Measurements from ENCODE around the gene ELF1.
A peak's percentile ranks its signal among the peaks of the same experiment; 100 is the strongest.
"Not testable (repeated sequence)": the region's sequence is repeated elsewhere in the genome, so short reads cannot be mapped to it uniquely, and the experiment has no call there.

ELF1 gene

DNA sequence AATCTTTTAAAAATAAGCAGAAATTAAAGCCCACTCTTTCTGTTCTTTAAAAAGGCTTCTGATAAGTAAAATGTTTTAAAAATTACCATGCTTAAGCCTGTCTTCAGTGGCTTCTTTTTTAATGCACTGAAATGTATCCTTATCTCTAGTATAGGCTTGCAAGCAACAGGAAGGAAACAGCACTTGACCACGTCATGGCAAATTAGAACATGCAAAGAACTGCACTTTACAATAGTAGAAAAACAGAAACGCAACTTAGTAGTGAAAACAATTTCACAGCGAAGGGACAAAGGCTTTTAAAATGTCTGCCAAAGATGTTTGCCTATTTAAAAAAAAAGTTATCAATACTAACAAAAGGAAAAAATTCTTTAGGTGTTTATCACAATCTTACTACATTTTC, 36.3 kb downstream of the ELF1 start:
- peak; percentile 51 for DNase-seq (ENCODE audit: low read depth)

DNA sequence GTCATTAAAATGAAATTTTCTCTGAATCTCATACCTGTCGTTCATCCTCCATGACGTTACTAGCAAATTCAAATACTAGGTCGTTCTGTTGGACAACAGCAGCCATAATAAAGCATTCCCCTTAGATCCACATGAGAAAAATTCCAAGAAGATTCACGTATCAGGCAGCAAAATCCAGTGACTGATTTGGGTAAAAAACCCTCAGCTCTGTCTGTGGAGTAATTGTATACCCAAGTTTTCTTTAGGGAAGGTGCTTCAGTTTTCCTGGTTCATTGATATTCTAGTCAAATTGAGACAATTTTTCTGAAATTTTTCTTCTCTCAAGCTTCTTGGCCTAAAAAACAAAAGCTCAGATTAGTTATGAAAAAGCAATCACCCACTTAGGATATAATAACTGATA, 37.2 kb downstream of the ELF1 start:
- no peak for DNase-seq (ENCODE audit: low read depth)

- DNase-seq (ENCODE audit: low read depth) = no peak
These were observed 37.8 kb downstream of the ELF1 start for GRCh38 chr13:40981361-40981760.

DNA sequence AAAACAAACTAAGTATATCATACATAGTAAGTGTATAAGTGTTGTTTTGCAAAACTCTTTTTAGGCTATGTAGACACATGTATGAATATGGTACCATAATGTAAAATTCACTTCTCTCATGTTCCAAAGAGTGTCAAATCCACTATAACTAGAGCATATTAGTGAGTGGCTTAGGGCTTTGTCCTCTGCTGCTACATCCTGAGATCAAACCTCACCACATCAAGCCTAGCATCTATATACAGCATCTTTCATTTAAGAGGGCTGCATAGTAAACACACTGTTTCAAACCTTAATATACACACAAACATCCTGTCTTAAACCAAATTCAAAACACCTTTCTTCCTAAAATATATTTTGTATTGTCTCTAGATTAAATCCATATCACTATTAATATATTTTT, 38.7 kb downstream of the ELF1 start:
- no peak for DNase-seq (ENCODE audit: low read depth)

DNA sequence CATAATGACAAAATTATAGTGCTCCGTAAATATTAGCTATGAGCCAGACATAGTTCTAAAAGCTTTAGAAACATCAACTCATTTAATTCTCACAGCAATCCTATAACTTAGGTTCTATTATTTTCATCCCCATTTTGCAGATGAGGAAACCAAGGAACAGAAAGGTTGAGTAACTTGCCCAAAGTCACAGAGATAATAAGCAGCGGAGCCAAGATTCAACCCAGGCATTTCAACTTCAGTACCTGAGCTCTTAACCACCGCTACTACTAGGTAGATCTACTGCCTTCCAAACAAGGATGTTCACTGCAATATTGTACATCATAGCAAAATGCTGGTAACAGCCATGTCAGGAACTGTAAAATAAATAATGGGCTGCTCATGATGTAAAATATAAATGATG, 39.9 kb downstream of the ELF1 start:
- no peak for DNase-seq (ENCODE audit: low read depth)

DNA sequence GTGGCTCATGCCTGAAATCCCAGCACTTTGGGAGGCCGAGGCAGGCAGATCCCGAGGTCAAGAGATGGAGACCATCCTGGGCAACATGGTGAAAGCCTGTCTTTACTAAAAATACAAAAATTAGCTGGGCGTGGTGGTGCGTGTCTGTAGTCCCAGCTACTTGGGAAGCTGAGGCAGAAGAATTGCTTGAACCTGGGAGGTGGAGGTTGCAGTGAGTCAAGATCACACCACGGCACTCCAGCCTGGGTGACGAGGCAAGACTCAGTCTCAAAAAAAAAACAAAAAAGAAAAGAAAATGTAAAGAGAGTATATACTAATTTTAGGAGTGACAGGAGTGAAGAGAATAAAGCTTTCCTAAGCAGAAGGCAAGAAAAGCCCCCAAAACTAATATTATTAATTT, 41.0 kb downstream of the ELF1 start:
- DNase-seq (ENCODE audit: low read depth) = not testable (repeated sequence)

- DNase-seq (ENCODE audit: low read depth) = no peak
These were observed 43.7 kb downstream of the ELF1 start for GRCh38 chr13:40975441-40975840.

GRCh38 chr13:40974460-40975407, 44.4 kb downstream of the ELF1 start:
- no peak for DNase-seq (ENCODE audit: low read depth)

GRCh38 chr13:40973409-40973808, 45.7 kb downstream of the ELF1 start:
- DNase-seq (ENCODE audit: low read depth) = no peak

GRCh38 chr13:40971321-40971720, 47.8 kb downstream of the ELF1 start:
- DNase-seq (ENCODE audit: low read depth) = no peak

DNA sequence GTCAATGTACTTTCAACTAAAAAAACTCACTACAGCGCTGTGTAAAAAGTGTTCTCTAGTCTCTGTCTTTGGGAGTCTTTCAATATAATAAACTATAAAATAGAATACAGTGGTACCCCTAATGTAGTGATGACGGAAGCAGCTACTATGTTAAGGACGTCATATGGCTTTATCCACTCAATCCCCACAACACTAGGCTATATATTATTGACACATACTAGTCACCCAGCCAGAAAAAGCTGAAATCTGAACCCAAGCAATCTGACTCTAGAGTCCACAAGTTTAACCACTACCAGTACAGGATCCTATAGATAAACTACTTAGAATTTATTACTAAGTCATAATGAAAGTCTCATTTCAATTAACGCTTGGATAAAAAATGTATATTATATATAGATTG, 48.3 kb downstream of the ELF1 start:
- no peak for DNase-seq (ENCODE audit: low read depth)

DNA sequence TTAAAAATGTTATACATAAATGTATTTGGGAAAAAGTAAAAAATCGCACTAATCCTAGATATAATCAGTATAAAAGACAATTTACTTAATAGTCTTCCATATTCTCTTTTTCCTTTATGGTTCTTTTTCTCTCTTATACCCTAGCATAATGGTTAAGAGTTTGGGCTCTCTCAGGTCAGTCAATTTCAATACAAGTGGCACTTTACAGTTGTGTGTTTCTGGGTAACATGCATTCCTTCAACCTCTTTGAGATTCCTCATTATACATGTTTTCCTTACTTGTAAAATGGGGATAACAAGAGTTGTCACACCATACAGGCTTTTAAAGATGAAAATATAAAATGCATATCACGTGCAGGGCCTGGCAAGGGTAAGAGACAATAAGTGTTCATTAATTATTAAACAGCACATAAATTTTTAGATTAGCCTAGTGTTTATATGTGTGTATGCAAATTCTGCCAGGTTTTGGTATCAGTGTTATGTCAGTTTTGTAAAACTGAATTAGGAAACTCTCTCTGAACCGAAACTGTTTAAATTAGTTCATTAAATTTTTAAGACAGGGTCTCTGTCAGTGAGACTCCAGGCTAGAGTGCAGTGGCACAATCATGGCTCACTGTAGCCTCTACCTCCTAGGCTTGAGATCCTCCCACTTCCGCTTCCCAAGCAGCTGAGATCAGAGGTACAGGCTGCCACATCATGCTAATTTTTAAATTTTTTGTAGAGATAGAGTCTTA, 49.8 kb downstream of the ELF1 start:
- DNase-seq (ENCODE audit: low read depth) = peak; percentile 11

- DNase-seq (ENCODE audit: low read depth) = no peak
These were observed 50.6 kb downstream of the ELF1 start for GRCh38 chr13:40968416-40969000.

GRCh38 chr13:40966298-40966697, 52.8 kb downstream of the ELF1 start:
- no peak for DNase-seq (ENCODE audit: low read depth)

GRCh38 chr13:40963927-40964326, 55.2 kb downstream of the ELF1 start:
- DNase-seq (ENCODE audit: low read depth) = no peak

GRCh38 chr13:40961826-40962225, 57.3 kb downstream of the ELF1 start:
- no peak for DNase-seq (ENCODE audit: low read depth)

- no peak for DNase-seq (ENCODE audit: low read depth)
These were observed 57.9 kb downstream of the ELF1 start for GRCh38 chr13:40961214-40961613.

DNA sequence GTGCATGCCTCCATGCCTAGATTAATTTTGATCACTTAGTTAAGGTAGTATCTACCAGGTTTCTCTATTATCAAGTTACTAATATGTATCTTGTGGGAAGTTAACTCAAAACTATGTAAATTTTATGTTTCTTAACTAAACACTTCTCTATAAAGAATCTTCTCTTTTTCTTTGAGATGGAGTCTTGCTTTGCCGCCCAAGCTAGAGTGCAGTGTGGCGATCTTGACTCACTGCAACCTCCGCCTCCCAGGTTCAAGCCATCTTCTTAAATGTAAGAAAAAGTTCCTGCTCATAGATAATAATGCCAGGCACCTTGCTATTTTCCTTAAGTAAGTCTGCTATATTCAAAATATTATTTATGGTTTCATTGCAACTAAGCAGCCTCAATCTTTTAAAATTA, 58.4 kb downstream of the ELF1 start:
- no peak for DNase-seq (ENCODE audit: low read depth)

DNA sequence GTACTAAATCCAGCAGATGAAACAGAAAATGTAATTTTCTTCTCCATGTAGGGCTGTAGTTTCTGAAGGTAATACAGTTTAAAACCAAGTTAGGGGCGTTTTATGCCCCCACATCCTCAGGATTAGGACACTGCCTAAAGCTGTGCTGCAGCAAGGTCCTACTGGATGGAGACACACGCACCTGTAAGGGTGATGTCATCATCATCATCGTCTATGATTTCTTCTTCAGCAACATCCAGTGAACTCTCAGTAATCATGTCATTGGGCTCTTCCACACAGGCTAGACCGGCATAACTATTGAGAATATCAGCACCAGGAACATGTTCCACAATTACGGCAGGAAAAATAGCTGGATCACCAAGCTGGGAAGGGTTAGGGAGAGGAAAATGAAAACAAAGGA, 60.5 kb downstream of the ELF1 start:
- no peak for DNase-seq (ENCODE audit: low read depth)

GRCh38 chr13:40946485-40946884, 72.6 kb downstream of the ELF1 start:
- no peak for DNase-seq (ENCODE audit: low read depth)

GRCh38 chr13:40943073-40943472, 76.0 kb downstream of the ELF1 start:
- no peak for DNase-seq (ENCODE audit: low read depth)

GRCh38 chr13:40941581-40941980, 77.5 kb downstream of the ELF1 start:
- no peak for DNase-seq (ENCODE audit: low read depth)

DNA sequence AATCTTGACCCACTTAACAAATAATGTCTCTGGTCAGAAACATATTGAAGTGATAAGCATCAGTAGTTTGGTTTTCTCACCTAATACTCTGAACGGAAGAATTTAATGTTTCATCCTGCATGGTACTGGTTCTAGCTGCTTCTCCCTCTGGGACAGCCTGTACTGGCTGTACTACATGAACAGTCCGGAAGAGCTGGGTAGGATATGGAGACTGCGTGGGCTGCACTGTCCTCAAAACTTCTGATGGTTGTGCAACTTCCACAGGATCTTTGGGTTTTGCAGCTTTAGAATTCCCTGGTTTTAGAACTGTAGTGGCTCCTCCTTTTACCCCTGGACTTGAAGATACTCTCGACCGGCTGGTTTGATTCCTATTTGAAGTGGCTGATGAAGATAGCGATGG, 78.3 kb downstream of the ELF1 start:
- no peak for DNase-seq (ENCODE audit: low read depth)
